ENCODE results near the gene TENM3. TPM values are rescaled to one million over a fixed set of nuclear protein-coding genes. Genes with fewer than 3 reads are reported as not detected.

The TENM3 gene
- polyA plus RNA-seq, 3 donors: 13.3 to 21.5 (median 16.6) TPM

DNA sequence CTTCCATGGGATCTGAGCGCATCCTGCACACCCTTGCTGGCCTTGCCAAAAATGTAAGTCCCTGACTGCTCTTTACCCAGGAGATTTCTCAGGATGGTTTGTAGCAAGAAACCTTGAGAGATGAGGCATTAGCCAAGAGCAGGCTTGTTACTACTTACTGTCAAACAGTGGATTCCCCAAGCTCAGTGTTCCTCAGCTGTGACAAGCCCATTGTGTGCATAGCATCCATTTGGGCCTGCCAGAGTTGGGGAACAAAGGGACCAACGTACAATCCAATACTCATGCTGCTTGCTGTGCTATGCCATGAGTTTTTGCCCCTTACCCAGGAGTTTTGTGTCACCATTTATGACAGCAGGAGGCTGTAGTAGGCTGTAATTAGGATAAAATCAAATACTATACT, 267.6 kb downstream of the TENM3 start:
- no peak for DNase-seq (ENCODE audit: extremely low read depth in 1 of 11, low read depth in 9 of 11, low spot score in 4 of 11)

DNA sequence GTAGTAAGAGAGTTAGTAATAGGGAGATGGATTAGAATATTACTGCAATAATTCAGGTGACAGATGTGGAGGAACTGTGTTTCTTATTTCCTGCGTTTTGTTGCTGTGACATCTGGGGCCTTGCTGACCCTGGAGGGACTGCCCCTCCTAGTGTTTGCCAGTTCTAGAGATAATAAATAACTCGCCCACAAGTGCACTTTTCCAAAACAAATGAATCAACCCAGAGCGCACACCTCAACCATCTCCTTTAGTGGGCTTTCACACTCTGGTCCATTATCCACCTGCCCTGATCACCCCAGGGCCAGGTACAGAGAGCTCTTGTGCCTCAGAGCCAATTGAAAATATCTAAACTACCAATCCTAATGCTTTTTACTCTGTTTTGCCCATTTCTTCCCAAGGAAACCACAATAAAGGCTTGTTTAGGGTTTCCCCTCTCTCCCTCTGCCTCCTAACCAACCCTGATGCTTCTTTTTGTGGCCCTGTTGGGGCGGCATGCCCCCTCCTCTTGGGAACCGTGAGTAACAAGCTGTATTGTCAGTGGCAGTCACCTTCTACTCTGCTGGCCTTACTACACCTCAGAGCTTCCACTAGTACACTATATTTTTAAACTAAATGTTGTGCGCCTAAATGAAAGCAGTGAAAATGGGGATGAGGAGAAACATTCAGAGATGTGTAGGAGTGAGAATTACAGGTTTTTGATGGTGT, 270.5 kb downstream of the TENM3 start:
- DNase-seq (ENCODE audit: extremely low read depth in 1 of 11, low read depth in 9 of 11, low spot score in 4 of 11): no peak

DNA sequence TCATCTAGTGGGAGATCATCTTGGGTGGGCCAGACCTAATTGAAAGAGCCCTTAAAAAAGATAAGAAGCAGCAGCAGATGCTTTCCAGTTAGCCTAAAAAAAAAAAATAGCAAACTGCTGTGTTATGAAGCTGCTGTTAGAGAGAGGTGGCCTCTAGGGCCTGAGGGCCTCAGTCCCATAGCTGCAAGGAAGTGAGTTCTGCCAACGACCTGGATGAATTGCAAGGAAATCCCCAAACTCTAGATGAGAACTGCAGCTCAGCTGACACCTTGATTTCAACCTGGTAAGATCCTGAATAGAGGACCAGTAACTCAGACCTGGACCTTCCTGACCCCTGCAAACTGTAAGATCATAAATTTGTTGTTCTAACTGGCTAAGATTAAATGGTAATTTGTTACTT, 275.2 kb downstream of the TENM3 start:
- DNase-seq (ENCODE audit: extremely low read depth in 1 of 11, low read depth in 9 of 11, low spot score in 4 of 11): no peak

DNA sequence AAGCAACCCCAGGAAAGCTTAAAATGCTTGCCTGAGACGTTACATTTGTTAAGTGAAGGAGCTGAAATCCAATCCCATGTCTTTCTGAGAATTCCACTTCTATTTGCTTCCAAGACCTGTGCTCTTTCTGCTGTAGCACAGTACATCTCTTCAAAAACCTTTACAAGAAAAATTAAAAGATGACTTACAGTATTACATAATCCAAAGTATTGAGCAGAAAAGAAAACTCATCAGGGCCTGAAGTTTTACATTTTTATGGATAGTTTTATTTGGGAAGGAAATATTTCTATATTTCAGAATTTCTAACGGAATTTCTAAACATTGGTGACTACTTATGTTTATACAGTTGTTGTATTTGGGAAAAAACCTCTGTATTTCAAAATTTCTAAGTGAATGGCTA, 276.3 kb downstream of the TENM3 start:
- no peak for DNase-seq (ENCODE audit: extremely low read depth in 1 of 11, low read depth in 9 of 11, low spot score in 4 of 11)

DNA sequence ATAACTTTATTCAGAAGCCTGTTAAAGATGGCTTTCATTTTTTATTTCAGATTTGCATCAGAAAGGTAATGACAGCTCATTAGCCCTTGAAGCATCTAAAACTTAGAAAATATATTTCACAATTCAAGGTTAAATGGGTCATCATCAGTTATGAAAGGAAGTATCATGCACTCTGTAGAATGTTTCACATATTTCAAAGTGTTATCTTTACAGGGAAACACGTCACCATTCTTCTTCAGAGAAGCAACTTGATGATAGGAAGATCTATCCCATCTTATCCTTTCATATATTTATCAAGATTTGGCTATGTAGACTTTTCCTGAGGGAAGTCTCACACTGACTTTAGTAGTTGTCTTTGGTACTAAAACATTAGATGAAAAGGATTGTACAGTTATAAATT, 277.8 kb downstream of the TENM3 start:
- no peak for DNase-seq (ENCODE audit: extremely low read depth in 1 of 11, low read depth in 9 of 11, low spot score in 4 of 11)

DNA sequence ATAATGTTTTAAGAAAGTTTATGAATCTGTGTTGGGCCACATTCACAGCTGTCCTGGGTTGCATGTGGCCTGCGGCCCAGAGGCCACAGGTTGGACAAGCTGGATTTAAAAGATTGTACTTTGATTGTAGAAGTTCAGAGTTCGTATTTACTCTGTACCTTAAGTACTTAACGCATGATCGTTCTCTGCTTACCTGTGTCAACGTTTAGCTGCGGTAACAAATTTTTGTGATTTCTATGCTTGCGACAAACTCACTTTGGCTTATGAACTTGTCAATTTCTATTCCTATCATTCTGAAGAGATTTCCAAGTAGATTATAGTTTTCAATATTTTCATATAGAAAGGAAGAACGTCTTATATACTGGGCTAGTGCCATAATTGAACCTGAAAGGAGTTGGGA, 285.6 kb downstream of the TENM3 start:
- no peak for DNase-seq (ENCODE audit: extremely low read depth in 1 of 11, low read depth in 9 of 11, low spot score in 4 of 11)

DNA sequence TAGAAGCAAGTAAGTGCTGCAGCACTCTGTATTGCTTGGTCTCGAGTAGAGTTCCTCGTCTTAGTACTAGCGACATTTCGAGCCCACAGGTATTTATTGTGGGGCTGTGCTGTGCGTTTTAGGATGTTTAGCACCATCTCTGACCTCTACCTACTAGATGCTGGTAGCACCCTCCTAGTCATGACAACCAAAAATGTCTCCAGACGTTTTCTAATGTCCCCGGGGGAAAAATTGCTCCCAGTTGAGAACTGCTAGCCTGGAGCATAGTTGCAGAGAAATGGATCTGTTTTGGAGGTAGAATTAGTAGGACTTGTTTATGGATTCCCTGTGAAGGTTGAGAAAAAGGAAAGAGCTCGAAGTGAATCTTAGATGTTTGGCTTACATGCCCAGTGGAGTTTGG, 287.2 kb downstream of the TENM3 start:
- no peak for DNase-seq (ENCODE audit: extremely low read depth in 1 of 11, low read depth in 9 of 11, low spot score in 4 of 11)

DNA sequence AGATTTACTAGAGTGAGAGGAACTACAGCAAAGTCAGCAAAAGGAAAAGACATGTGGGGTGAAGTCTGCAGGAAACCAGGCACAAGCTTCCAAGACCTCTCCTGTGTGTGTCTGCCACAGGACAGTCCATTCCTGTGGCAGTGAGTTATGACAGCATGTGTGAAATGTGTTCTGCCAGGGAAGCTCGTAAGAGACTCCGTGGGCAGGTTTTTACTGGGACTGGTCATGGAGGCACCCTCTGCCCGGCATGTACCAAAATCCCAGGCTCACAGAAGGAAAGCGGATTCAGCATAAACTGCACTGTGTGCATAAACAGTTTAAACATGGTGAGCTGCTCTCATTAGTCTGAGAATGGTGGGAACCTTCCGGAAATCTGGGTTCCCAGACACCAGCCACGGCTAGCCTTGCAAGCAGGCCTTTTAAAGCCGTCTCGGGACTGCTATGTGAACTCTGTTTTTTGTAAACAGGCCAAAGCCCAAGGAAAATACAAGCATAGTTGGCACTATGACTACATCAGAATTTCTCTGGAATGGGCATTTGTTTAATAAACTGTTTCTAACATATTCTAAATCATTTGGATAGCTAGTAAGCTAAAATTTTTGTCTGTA, 288.5 kb downstream of the TENM3 start:
- DNase-seq (ENCODE audit: extremely low read depth in 1 of 11, low read depth in 9 of 11, low spot score in 4 of 11): no peak

DNA sequence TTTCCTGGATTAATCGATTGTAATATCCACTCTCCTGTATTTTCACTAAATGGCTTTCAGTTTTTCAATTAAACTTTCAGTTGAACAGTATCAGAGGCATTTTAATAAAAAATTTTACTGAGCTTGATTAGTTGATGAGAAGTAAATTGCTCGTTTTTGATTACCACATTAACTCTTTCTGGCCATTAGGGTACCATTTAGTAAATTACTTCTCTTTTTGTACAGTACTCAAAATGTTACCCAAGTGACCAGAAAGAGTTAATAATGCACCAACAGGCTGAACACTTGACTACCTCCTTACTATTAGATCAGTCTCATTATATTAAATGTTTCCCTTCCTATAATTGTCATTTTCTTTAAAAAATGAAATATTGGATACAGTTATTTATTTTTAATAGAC, 289.2 kb downstream of the TENM3 start:
- DNase-seq (ENCODE audit: extremely low read depth in 1 of 11, low read depth in 9 of 11, low spot score in 4 of 11): no peak

DNA sequence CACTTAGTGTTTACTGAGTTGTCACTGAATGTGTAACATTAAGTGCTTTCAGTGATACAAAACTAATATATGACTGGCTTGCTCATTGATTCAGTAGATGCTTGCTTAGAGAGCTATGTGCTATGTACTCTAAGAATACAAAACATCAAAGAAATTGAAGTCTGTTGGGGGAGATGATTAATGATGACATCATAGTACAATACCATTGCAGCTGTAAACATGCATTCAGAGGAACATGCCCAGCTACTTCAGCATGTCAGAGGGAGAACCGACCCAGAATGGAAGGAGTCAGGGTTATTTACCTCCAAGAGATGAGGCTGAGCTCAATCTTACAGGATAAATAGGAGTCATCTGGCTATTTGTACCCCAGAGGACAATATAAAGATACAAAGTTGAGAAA, 290.8 kb downstream of the TENM3 start:
- DNase-seq (ENCODE audit: extremely low read depth in 1 of 11, low read depth in 9 of 11, low spot score in 4 of 11): no peak

DNA sequence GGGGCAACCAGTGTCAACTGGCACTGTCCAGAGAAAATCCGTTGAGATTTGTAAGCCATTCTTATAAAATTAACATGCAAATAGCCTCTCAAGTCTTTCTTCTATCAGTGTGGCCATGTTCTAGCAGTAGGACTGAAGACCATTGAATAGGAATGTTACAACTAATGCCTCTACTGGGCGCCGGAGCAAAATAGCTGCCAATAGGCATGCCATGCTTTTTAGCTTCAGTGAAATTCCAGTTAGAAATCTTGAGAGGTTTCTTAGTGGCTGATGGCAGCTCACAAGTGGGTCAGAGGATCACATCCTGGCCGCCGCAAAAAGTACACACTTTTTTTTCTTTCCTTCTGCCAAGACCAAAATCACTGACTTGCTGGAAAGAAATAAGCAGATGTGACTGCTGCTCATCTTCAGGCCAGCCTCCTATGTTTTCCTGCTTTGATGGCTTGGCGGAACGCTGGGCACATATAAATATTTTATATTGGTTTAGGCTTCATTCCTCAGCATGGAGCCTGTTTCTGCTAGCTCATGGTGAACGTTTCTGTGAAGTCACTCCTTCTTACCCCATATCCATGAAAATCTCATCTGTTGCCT, 293.1 kb downstream of the TENM3 start:
- DNase-seq (ENCODE audit: extremely low read depth in 1 of 11, low read depth in 9 of 11, low spot score in 4 of 11): no peak

DNA sequence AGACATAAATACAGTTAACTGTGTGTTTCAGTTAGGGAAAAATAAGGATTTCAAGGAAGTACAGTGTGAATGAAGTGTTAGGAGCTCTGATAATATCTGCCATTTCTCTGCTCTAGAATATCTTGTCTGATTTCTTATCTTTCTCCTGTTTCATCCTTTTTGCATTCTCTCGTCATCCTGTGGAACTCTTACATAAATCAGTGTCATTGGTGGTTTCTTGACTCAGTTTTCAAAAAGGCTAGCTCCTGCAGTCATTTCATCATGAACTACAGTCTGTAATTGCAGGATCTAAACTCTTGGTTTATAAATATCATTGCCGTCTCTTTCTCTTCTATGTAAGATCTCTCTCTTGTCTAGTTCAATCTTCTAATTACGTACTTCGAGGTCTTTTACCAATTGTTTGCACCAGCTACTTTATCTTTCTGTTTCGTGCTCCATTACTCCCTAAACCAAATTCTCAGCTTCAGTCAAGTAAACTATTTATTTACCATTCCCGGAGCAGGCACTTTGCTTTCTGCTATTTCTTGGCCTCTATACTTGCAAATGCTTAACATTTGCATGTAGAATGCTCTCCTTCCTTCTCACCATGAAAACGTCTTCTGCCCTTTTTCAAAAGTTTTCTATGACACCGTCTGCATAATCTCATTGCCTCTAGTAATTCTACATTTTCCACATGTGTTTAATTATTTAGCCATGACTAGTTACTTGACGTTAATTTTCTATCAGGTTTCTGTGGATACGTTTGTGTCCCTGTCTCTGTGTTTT, 294.0 kb downstream of the TENM3 start:
- no peak for DNase-seq (ENCODE audit: extremely low read depth in 1 of 11, low read depth in 9 of 11, low spot score in 4 of 11)

DNA sequence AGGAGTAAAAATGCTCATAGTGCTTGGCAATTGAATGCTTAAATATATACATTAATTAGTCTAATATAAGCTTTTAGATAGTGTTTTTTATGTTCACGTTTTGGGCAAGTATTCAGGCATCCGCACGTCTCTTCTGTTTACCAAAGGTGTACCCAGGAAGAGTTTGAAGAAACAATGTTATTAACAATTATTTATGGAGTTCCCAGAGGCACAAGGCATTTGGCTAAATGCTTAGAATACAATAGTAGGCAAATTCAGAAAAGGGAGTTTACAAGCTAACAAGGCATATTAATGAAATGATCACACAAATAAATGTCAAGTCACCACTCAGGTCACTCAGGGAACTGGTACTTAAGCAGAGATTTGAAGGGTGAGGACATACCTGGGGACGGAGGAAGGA, 294.8 kb downstream of the TENM3 start:
- no peak for DNase-seq (ENCODE audit: extremely low read depth in 1 of 11, low read depth in 9 of 11, low spot score in 4 of 11)

DNA sequence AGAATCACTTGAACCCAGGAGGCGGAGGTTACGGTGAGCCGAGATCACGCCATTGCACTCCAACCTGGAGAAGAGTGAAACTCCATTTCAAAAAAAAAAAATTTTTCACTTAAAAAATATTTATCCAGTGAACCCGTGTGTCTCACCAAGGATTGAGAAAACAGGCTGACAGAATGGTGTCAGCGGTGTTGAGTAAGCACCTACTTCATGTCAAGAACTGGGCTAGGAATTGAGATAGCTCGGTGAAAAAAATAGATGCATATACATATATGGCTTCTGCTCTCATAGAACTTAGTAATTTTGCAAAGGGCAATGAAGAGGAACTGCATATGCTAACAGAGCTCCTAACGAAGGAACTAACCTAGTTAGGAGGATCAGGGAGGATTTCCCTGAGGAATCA, 297.3 kb downstream of the TENM3 start:
- DNase-seq (ENCODE audit: extremely low read depth in 1 of 11, low read depth in 9 of 11, low spot score in 4 of 11): no peak

DNA sequence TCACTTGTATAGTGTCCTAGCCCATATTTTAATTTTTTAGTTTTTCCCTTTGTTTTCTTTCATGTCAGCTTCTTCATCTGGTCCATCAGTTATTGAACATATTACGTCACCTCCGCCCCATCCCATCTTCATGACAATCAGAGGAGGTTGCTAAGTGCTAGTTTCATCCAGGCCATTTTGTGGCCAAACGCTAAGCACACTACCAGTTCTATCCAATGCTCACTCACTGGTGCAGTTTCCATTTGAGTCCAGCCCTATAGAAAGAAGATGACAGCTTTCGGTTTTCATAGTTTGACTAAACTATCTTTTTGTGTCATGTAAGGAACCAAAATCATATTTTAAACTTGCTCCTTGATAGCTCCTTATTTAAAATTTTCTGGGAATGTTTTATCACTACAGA, 304.2 kb downstream of the TENM3 start:
- no peak for DNase-seq (ENCODE audit: extremely low read depth in 1 of 11, low read depth in 9 of 11, low spot score in 4 of 11)

DNA sequence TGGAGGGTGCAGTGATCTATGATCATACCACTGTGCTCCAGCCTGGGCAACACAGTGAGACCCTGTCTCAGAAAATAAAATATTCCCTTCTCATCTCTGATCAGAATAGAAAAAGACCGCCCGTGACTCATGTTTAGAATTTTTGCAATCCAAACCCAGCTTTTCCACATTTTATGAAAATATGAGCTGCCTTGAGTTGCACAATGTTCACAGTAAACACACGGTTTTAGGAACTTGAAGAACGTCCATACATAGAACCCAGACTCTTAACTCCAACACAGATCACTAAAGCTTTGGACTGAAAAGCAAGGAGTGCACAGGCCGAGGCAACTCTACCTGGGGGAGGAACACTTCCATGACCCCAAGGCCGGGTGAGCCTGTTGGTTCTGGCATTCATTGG, 305.0 kb downstream of the TENM3 start:
- DNase-seq (ENCODE audit: extremely low read depth in 1 of 11, low read depth in 9 of 11, low spot score in 4 of 11): no peak

DNA sequence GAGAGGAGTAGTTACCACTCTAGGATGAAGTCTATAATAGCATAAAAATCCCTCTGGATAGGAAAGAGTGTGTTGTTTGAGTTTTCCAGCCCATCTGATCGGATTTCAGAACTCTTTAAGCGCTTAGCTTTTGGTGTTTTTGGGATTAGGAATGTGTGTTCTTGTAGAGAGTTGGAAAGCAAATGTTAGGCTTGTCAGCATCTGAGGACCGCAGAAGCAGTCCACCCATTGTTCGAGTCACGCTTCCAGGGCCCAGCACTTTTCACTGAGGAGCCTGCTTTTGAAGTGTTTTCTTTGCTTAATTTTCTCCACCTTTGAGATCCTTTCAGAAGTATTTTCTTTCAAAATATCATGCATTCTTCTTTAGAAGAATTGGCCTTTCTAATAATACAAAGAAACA, 306.2 kb downstream of the TENM3 start:
- no peak for DNase-seq (ENCODE audit: extremely low read depth in 1 of 11, low read depth in 9 of 11, low spot score in 4 of 11)

DNA sequence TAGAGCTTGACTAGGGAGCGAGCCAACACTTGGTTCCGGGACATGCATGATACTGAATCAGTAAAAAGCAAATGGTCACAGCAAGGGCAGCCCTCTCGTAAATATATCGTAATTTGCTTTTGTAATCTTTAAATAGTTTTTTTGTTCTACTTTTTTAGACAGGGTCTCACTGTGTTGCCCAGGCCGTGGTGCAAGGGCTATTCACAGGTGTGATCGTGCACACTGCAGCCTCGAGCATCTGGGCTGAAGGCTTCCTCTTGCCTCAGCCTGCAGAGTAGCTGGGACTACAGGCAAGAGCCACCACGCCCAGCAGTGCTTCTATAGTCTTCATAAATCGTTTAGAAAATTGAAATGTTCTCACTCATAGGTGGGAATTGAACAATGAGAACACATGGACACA, 309.7 kb downstream of the TENM3 start:
- no peak for DNase-seq (ENCODE audit: extremely low read depth in 1 of 11, low read depth in 9 of 11, low spot score in 4 of 11)

DNA sequence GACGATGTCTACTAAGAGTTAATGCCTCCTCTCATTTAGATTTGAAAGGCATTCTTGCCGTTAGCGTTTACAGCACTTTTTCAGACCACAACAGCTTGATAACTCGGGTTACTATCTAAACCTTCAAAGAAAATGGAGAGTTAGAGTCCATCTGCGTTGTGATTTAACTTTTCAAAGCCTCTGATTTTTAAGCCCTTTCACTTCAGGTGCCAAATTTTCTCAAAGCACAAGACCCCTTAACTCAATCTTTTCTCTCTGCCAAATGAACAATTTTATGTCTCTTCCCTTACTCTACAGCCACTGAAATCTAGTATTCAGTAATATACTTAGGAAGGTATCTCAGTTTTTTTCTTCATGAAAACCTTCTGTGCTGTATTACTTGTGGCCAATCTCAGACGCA, 310.5 kb downstream of the TENM3 start:
- DNase-seq (ENCODE audit: extremely low read depth in 1 of 11, low read depth in 9 of 11, low spot score in 4 of 11): no peak

DNA sequence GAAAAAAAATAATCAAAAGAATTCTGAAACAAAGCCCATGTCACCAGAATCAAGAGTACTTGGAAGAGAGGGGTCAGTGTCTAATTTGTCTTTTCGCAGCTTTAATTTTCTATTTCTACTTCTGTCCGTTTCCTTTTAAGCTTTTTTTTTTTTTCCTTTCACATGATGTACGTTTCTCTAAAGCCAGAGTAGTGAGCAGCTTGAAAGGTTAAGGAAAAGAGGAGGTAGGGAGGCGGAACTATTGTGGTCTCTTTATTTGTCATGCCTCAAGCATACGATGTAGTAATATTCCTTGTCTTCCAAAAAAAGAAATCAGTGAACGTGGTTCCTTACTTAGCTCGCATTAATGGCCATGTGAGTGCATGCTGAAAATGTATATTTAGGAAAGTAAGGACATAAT, 311.5 kb downstream of the TENM3 start:
- no peak for DNase-seq (ENCODE audit: extremely low read depth in 1 of 11, low read depth in 9 of 11, low spot score in 4 of 11)
